Head of caudate nucleus (tissue), 42 donors: ENCODE results near the gene DNAJC7.
A peak's percentile ranks its signal among the peaks of the same experiment; 100 is the strongest.

Source experiments
- DNase-seq, 42 donors: peaks; one replicate each; pipeline versions ENCODE4 v3.0.0 to v3.0.0-alpha.2; 2020 to 2021; ENCODE audit warnings: mixed read lengths in 7 of 42
- intact Hi-C: fragments of 100-400 bp; cut with DNase I; formaldehyde crosslinking; loops from one replicate; pipeline ENCODE4 v1.15.0; 2022

DNAJC7 gene

DNA sequence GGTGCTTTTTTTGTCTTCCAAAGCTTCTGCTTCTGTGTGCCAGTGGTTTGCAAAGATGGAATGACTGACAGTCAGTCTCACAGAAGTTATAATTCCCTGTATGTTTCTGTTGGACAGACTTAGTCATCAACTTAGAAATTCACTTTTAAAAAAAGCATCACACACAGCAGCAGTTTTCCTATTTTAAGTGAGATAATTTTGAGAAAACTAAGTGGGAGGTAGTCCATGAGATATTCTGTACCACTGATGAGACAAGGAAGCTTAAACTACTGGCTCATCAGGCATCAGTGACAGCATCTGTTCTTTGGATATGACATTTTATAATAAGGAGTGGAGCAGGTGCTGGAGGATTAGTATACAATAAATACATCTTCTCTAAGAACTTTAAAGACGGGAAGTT lies 30.6 kb downstream of the DNAJC7 start:
- DNase-seq: peak in 1 of 42 donors; percentile 14
- intact Hi-C loops: no loop called here

DNA sequence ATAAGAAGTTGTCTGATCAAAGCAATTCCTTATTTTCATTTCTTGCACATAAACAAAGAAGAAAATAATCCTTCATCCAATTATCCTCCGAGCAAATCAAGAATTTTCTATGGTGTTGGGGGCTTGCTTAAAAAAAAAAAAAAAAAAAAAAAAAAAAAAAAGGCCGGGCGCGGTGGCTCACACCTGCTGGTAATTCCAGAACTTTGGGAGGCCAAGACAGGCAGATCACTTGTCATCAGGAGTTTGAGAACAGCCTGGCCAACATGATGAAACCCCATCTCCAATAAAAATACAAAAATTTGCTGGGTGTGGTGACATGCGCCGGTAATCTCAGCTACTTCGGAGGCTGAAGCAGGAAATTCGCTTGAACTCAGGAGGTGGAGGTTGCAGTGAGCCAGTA lies 31.3 kb downstream of the DNAJC7 start:
- DNase-seq: peak in 1 of 42 donors; percentile 15
- intact Hi-C loops: no loop called here

DNA sequence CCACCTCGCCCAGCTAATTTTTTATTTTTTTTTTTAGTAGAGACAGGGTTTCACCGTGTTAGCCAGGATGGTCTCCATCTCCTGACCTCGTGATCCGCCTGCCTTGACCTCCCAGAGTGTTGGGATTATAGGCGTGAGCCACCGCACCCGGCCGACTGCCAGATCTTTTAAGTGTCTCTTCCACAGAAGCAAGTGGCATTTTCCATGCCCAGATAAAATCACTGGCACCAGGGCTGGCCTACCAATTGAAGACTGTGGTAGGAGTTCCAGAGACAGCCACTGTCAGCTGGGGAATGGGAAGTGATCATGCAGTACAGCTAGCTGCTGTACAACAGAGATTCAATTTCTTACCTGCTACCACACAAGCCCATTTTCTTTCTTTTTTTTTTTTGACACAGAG lies 32.8 kb downstream of the DNAJC7 start:
- DNase-seq: peak in 1 of 42 donors; percentile 0
- intact Hi-C loops: no loop called here

DNA sequence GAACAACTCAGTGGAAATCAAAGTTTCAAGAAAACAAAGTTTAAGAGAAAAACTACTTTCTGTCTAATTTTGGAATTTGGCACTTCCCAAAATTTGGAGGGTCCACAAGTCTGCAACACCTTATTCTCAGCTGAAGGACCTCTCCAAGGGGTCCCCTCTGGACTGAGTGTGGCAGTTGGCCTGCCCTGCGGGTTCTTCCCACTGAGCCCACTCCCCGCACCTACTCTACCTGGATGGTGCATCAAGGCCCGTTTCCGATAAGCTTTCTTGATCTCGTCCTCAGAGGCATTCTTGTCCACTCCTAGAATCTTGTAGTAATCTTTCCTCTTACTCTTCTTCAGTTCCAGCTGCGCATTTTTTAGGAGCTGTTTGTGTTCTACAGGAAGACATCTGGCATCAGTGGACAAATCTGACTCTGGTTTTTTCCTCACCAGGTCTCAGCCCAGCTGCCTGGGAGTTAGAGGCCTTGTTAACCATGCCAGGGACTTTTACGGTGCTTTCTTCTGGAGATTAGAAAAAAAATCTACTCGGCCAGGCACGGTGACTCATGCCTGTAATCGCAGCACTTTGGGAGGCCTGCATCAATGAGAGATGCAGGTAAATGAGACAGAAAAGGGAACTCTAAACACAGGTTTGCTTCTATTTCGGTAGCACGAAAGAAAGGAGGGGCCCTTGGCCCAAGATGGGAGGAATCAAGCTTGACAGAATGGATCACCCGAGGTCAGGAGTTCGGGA lies 35.0 kb downstream of the DNAJC7 start:
- intact Hi-C loops: no loop called here
- DNase-seq: peak in 3 of 42 donors; percentile 13 to 23 (median 16)

DNA sequence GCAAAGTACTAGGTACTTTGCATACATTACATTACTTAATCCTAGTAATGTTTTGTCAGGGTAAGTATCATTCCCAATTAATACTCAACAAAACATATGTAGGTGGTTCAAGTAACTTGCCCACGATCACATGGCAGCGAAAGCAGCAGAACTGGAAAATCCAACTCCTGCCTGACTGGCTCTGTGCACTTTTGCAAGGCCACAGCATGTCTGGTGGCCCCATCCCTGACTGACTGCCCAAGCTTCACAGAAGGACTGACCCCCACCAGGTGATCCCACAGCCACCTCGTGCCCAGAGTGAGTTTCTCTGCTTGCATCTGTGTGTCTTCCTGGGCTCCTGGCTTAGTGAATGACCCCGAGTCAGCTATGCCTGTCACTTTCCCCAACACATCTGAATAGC lies 39.2 kb downstream of the DNAJC7 start:
- DNase-seq: no peak
- intact Hi-C loops: no loop called here

DNA sequence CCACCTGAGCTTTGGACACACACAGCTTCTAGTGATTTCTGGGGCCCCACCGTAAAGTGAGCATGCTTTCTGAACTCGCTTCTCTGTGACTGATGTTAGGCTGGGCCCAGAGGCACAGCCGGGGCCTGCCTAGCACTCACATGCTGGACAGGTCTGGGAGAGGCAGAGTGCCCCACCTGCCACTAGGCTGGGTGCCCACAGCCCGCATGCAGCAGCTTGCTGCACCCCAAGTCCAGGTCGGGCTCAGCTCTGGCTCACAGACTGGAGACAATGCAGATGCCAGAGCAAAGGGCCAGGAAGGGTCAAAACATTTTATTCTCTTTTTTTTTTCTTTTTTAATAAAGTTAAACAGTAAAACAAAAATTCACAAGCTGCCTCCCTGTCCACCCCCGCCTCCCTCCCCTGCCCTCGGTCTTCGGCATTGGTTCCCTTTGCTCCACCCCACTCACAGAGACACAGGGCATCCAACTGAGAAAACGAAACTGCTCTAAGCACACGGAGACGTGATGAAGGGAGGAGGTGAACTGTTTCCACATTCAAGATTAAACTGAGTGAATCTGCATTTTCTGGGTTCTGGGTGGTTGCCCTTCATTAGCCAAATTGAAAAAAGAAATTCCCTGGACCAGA lies 41.0 kb downstream of the DNAJC7 start:
- DNase-seq: peak in 36 of 42 donors; percentile 29 to 84 (median 64)
- intact Hi-C loops: no loop called here

DNA sequence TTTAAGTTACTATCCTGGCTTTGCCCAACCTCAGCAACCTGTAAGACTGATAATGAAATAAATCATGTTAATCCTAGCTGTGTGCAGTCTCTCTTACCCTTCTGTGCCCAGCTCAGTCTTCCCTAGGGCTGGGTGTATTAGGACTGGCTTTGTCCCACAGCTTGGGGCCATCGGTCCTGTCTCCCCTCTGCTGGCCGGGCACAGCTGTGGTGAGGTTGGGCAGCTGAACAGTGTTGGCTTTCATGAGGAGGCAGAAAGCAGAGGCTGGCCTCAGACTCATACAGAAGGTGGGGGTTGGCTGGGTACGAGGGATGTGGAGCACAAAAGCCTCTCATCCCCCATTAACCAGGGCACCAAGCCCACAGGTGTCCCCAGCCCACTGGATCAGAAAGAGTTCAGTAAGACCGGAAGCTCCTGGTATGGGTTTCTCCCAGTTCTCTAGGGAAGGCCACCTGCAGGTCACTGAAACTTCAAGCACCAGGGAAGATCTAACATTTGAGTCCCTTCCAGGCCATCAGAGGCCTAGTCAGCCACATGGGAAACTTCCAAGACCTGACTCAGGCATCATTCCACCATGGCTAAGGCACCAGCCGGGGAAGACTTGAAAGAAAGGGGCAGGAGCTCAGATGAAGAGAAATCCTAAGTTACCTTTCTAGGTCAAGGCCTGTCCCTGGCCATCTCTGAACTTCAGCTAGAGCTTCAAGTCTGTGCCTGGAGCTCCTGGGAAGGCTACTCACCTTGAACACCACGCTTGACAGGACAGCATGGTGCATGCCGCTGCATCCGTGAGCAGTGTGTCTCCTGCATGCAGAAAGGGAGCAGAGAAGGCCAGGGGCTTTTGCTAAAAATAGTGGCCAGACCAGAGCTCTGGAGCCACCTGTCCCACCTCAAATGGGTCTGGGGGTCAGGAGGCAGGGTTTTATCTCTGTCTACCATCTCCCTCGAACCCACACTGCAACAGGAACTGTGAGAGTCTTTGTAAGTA lies 41.8 kb downstream of the DNAJC7 start:
- intact Hi-C loops: no loop called here
- DNase-seq: peak; percentile 60 to 93 (median 83)

DNA sequence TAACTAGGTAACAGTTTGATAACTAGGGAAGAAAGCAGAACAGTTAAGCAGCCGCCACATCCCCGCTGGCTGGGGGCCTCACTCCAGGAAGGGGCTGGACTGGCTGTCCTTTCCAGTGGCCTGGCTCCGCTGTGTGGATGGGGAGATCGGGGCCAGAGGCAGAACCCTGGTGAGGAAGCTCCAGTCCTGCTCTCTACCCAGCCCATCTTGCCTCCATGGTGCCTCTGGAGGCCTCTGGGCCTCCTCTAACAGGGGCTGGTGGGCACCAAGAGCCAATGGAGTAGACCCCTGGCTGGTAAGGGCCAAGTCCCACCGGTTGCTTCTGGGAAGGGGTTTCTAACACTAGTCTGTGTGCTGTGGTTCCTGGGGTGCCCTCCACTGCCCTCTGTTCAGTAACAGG lies 42.6 kb downstream of the DNAJC7 start:
- intact Hi-C loops: no loop called here
- DNase-seq: peak in 5 of 42 donors; percentile 10 to 66 (median 44)

DNA sequence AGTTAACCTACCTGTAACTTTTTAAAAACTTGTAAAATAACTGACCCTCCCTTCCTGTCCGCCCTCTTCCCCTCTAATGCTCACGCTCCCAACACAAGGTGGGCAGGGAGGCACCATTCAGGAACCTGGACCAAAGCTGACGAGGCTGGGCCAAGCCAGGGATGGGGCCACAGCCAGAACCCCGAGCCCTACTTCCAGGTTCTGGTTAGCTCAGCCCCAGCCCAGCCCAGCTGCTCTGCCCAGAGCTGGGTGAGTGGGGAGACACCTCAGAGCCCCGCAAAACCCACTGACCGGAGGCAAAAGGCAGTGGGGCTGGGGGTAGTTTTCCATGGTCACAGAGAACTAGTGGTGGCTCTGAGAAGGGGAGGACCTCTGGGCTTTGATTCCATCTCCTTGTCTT lies 43.2 kb downstream of the DNAJC7 start:
- DNase-seq: no peak
- intact Hi-C loops: no loop called here

DNA sequence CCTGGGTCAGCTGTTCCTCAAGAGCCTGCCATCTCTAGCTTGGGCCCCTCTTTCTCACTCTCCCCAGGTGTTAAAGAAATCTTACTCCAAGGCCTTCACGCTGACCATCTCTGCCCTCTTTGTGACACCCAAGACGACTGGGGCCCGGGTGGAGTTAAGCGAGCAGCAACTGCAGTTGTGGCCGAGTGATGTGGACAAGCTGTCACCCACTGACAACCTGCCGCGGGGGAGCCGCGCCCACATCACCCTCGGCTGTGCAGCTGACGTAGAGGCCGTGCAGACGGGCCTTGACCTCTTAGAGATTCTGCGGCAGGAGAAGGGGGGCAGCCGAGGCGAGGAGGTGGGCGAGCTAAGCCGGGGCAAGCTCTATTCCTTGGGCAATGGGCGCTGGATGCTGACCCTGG lies 43.8 kb downstream of the DNAJC7 start:
- intact Hi-C loops: no loop called here
- DNase-seq: peak in 1 of 42 donors; percentile 54

DNA sequence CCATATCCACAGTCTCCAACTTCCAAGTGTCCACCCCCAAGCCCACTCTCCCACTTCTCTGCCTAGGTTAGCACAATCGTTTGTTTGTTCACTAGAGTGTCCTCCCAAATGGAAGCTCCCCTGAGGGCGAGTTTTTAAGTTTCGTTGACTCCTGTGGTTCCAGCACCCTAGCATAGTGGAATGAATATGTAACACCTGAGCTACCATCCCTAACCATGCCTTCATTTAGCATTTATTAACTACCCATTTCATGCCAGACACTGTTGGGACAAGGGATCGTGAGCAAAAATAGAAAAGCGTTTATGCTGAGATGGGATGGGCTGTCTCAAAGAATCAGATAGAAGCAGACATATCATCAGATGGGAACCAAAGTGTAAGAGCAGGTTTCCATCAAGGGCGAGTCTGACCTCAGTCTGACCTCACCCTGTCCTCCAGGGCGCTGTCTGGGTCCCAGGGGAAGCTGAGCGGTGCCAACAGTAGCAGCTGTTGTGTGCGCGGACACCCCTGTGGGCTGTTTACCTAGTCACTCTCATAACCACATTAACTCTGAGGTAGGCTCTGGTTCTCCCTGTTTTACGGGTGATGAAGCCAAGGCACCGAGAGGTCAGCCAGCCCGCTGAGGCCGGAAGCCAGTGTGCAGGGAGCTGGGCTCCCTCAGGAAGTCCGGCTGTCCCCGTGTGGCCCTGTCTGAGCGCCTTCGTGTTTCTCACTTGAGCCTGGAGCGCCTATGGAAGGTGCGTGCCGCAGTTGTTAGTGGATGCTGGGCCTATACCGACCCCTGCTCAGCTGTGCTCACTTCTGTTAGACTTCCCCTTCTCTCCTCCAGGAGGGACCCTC lies 44.5 kb downstream of the DNAJC7 start:
- peak in 2 of 42 donors; percentile 17 to 39 for DNase-seq
- intact Hi-C loops: no loop called here

DNA sequence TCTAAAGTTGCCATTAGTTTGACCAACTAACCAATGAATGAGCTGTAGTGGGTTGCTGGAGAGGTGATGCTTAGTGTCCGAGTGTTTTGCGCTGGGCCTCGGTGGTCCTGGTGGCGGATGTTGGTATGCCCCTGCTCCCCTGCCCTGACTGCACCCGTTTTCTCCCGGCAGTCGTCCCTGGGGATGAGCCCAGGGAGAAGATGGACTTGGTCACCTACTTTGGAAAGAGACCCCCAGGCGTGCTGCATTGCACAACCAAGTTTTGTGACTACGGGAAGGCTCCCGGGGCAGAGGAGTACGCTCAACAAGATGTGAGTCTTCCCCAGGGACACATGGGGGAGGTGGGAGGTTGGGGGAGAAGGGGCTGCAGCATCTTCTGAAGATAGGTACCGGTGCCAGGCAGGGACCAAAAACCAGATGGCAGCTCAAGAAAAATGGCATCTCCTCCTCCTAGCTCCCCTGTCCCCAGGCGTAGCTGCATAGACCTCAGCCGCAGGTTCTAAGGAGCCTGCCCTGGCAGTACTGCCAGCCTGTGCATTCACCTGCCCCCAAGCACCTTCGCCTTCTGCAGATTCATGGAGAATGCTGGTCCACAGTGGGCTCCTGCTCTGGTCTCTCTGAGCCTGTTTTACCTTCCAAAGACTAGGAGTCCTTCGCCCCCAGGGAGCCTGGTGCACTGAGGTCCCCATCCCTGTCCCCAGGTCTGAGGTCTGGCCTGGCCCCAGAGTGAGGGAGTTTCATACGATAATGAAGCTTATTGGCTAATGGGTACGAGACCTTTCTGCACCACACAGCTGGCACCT lies 45.3 kb downstream of the DNAJC7 start:
- DNase-seq: no peak
- intact Hi-C loops: no loop called here

DNA sequence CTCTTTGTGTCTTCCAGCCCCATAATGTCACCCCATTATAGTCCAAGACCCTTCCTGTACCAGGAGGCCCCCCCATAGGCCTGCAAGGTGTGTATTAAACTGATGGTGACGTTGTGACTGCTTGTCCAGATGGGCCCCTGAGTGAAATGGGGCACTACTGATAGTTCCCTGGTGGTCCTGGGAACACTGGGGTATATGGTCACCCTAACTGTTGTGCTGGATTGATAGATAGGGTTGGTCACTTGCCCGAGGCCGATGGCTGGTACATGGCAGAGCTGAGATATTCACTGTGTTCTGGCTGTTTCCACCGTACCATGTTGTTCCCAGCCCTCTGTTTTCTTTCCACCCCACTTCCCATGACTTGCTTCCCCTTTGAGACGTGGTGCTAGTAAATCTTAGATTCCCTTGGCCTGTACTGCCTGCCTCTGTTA lies 46.3 kb downstream of the DNAJC7 start:
- intact Hi-C loops: no loop called here
- DNase-seq: peak in 1 of 42 donors; percentile 33

DNA sequence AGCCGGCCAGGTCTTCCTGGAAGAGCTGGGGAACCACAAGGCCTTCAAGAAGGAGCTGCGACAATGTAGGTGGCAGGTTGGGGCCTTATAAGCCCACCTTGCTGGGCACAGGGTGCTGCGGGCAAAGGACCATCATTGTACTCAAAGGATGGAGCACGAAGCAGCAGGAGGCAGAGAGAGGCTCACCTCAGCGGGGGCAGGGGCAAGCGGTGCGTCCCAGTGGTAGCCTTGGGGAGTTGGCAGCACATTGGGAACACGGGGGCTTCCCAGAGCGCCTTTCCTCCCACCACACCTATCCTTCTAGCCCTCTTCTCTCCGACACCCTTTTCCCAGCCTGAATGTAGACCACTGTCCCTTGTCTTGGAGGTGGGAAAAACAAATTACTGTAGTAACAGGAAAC lies 48.6 kb downstream of the DNAJC7 start:
- intact Hi-C loops: loop anchor here (10.0 kb wide), 1 partner anchor 146 kb away; the partner anchor contains the start of gene DHX58
- no peak for DNase-seq

DNA sequence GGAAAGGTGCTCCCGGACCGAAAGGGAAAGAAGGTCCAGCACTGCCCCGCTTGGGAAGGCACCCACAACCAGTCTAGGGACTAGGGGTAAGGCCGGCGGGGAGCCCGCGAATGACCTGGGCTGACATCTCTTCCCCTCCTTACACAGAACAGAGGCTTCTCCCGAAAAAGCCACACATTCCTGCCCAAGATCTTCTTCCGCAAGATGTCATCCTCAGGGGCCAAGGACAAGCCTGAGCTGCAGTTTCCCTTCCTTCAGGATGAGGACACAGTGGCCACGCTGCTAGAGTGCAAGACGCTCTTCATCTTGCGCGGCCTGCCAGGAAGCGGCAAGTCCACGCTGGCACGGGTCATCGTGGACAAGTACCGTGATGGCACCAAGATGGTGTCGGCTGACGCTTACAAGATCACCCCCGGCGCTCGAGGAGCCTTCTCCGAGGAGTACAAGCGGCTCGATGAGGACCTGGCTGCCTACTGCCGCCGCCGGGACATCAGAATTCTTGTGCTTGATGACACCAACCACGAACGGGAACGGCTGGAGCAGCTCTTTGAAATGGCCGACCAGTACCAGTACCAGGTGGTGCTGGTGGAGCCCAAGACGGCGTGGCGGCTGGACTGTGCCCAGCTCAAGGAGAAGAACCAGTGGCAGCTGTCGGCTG lies 49.2 kb downstream of the DNAJC7 start:
- intact Hi-C loops: loop anchor here (2.0 to 10.0 kb wide), 2 partner anchors 25 to 147 kb away; partner anchors contain the start of gene DHX58
- peak in 8 of 42 donors; percentile 15 to 64 (median 30) for DNase-seq

DNA sequence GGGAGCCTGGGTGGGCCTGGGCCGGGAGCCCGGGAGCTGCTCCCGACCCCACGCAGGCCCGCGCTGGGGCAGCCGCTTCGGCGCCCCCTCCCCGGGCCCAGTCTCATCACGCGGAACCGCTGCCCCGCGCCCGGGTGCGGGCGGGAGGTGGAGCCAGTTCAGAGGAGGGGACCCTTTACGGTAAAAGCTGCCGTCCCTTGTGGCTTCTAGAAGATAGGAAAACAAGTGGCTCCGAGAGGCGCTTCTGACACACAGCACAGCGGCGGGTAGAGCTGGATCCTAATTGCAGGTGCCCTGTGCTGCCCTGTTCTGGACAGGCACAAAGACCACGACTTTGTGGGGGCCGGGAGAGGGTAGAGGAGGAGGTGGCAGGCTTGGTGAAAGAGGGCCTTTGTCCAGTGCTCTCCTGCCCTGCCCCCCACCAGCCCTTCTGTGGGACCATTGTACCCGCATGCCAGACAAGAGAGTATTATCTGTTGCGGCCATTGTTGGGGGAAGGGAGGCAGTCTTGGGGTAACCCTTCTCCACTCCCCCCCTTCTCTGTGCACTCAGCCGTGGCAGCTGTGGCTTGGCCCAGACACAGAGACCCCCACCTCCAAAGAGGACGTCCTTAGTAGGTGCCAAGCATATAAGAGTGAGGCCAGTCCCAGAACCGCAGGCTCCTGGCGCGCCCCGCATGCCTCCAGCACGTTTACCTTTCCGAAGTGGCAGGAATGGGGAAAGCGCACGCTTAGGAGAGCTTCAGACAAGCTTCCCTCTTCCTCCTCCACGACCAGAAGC lies 49.9 kb downstream of the DNAJC7 start:
- peak; percentile 88 to 99 (median 96) for DNase-seq
- intact Hi-C loops: loop anchor here (2.0 to 10.0 kb wide), 2 partner anchors 25 to 147 kb away; partner anchors contain the start of gene DHX58
